ENCODE results near the gene RNU2-63P.
A peak's percentile ranks its signal among the peaks of the same experiment; 100 is the strongest.
"Not testable (repeated sequence)": the region's sequence is repeated elsewhere in the genome, so short reads cannot be mapped to it uniquely, and the experiment has no call there.

RNU2-63P gene

DNA sequence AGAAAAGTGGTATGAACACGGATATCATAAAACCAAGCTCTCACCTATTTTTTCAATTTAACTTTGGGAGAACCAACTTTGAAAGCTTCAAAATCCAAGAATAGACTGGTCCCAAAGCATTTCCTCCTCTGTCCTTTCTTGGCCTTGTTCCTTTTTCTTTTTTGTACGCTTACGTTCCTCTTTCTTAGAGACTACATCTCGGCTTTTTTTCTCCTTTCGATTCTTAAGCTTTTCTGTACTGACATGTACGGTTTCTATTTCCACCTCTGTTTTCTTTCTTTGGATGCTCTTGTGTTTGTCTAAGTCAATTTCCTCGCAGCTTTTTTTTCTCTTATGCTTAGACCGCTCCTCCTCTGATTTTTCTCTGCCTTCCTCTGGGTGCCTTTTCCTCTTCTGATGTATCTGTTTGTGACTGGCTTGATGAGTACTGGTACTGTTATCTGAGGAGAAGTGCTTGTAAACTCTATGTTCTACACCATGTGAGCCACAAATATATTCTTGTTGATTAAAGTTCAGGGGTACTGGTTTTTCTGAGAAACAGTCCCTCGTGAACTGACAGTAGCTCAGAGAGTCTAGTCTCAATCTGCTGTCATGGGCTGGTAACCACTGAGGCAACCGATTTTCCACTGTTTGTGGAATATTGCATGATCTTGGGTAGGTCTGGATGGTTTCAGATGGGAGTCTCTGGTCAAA lies 11.5 kb upstream of the RNU2-63P start:
- DNase-seq, result no peak

- no peak for DNase-seq
Measured at GRCh38 chr2:88024509-88024908, 8.2 kb upstream of the RNU2-63P start.

DNA sequence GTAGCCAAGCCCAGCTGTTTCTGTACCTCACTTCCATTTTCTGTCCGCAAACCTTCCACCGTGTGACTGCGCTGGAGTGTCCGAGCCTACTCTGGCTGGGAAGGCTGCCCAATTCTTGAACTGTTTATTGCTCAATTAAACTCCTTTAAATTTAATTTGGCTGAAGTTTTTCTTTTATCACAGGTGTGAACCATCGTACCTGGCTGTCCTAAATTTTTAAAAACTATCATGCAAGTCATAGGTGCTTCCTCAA lies 6.2 kb upstream of the RNU2-63P start:
- no peak for DNase-seq

GRCh38 chr2:88019985-88020384 lies 3.6 kb upstream of the RNU2-63P start:
- no peak for DNase-seq

DNA sequence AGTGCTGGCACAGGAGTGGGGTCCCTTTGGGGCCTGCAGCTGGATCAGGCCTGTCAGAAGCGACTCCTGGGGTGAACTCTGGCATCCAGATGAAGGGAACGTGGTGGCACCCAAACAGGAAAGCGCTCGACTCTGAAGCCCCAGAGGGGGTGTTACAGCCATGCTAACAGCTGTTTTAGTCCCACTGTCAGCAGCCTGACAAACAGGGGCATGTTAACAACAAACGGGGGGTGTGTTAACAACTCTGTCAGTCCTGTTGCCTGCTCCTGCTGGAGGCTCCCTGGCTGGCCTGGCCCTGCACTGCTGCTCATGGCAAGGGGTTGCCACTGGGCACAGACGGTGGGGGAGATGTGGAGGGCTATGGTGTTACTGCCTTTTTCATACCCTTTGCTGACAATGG lies 2.6 kb upstream of the RNU2-63P start:
- DNase-seq, result no peak

DNA sequence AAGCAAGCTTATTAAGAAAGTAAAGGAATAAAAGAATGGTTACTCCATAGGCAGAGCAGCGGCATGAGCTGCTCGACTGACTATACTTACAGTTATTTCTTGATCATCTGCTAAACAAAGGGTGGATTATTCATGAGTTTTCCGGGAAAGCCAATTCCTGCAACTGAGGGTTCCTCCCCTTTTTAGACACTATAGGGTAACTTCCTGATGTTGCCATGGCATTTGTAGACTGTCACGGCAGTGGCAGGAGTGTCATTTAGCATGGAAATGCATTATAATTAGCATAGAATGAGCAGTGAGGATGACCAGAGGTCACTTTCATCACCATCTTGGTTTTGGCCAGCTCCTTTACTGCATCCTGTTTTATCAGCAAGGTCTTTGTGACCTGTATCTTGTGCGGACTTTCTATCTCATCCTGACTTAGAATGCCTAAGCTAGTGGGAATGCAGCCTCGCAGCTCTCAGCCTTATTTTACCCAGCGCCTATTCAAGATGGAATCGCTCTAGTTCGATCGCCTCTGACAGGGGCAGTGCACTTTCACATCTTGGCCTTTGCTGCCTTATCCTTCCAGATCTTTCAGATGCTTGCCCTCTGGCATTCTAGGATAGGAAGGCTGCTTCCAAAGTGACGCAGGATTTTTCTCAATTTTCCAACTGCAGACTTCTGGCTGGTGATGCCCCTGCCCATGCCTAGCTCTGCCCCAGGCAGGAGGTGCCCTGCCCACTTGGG lies 1.9 kb upstream of the RNU2-63P start:
- DNase-seq, result not testable (repeated sequence)

GRCh38 chr2:88017780-88018038 lies 1.4 kb upstream of the RNU2-63P start:
- DNase-seq, result not testable (repeated sequence)

DNA sequence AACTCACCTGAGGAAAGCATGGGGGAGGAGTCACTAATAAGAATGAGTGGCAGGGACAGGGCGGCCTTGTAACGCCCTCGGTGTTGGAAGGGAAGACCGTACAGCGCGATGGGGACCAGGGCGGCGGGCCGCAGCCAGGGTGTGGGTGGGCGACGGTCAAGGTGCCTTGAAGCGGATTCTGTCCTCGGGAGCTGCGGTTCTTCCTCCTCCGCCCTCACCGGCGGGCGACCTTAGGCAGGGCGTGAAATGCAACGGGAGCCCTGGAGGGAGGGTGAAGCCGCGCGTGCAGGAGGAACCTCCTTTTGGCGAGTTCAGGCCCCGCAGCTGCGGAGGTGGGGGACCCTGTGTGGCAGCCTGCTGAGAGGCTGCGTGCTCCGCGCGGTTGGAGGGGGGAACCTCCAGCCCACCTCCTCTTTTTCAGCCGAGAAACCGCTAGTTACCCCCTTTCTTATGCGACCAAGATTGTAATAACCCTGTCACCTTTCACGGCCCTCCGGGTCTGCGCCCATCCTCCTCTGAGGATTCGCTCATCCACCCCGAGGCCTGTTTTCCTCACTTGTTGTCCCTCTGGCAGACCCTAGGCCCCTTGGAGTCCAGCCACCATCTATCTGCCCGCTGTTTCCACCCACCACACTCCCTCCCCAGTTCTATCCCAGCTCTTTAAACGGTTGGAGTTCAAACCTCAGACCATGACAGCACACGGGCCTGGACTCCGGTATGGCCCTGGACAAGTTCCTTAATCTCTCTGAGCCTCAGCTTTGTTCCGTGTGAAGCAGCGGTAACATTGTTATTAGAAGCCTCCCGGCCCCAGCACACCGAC lies 823 bp upstream of the RNU2-63P start:
- DNase-seq, result peak; percentile 27

DNA sequence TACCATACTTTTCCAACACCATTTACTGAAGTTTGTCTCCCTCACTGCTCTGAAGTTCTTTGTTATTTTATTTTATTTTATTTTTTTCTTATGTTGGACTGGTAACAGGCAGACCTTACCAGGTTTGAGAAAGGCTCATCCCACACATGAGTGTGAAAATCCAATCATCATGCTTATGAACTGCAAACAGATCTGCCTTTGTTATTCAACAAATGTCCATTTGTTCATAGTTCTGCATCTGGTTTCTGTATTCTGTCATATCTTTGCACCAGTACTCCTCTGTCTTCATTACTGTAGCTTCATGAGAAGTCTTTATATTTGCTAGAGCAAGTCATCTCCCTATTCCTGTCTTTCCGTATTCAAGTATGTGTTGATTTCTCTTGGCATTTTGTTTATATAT lies 5.3 kb downstream of the RNU2-63P start:
- DNase-seq, result no peak

- no peak for DNase-seq
Measured at GRCh38 chr2:88010136-88010535, 6.2 kb downstream of the RNU2-63P start.

- no peak for DNase-seq
Measured at GRCh38 chr2:88006912-88007439, 9.4 kb downstream of the RNU2-63P start.

- DNase-seq, result no peak
Measured at GRCh38 chr2:88005776-88006175, 10.6 kb downstream of the RNU2-63P start.

- no peak for DNase-seq
Measured at GRCh38 chr2:88003074-88003755, 13.1 kb downstream of the RNU2-63P start.

- DNase-seq, result no peak
Measured at GRCh38 chr2:88002359-88002707, 14.0 kb downstream of the RNU2-63P start.

DNA sequence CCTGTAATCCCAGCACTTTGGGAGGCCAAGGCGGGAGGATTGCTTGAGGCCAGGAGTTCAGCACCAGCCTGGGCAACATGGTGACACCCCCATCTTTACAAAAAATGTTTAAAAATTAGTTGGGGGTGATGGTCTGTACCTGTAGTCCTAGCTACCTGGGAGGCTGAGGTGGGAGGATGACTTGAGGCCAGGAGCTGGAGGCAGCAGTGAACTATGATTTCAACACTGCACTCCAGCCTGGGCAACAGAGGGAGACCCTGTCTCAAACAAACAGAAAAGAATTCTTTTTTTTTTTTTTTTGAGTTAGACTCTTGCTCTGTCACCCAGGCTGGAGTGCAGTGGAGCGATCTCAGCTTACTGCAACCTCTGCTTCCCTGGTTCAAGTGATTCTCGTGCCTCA lies 15.9 kb downstream of the RNU2-63P start:
- not testable (repeated sequence) for DNase-seq

- no peak for DNase-seq
Measured at GRCh38 chr2:87996570-87996969, 19.8 kb downstream of the RNU2-63P start.

- no peak for DNase-seq
Measured at GRCh38 chr2:87995756-87996155, 20.6 kb downstream of the RNU2-63P start.

- not testable (repeated sequence) for DNase-seq
Measured at GRCh38 chr2:87994304-87994850, 22.0 kb downstream of the RNU2-63P start.

GRCh38 chr2:87992569-87992968 lies 23.8 kb downstream of the RNU2-63P start:
- DNase-seq, result not testable (repeated sequence)

DNA sequence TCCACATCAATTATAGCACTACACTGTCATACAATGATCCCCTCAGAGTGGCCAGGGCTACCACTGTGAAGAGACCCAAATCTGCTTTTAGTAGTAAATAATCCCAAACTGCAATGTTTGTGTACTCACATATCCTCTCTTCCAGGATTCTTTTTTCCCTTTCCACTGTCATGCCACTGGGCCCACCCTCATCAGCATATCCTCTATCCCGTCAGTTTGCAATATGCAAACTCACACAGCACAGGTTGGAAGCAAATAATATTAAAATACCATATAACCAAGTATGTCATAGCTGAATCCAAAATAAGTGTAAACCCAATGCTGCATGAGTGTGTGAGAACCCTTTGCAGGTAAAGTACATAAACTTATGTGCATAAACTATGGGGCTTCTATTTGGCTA lies 28.9 kb downstream of the RNU2-63P start:
- not testable (repeated sequence) for DNase-seq

GRCh38 chr2:87985902-87986301 lies 30.4 kb downstream of the RNU2-63P start:
- not testable (repeated sequence) for DNase-seq

DNA sequence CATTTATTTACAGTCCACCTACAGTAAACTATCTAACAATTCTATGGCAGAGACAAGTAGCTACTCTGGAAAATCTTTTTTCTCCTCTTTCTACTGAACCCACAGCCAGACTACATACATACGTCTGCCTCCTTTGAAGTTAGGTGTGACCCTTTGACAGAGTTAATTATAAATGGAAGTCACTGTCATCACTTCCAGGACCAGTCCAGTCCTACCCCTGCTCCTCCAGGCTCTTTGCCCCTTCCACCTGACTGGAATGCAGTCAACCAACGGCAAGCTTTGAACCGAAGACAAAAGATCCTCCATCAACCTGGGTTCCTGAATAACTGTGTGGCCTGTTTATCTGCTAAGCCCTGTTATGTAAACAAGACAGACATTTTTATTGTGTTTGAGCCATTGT lies 35.2 kb downstream of the RNU2-63P start:
- DNase-seq, result not testable (repeated sequence)

- not testable (repeated sequence) for DNase-seq
Measured at GRCh38 chr2:87972385-87972784, 44.0 kb downstream of the RNU2-63P start.
